ENCODE data around the gene FAM117B.

The FAM117B gene

GRCh38 chr2:202634556-202635427, at the start of gene FAM117B:
FAM117B (plus strand) TSS chr2:202634969; CDS start chr2:202635188, 219 bp downstream.
- DNase-seq: peak; percentile 98 to 99 (median 98)

DNA sequence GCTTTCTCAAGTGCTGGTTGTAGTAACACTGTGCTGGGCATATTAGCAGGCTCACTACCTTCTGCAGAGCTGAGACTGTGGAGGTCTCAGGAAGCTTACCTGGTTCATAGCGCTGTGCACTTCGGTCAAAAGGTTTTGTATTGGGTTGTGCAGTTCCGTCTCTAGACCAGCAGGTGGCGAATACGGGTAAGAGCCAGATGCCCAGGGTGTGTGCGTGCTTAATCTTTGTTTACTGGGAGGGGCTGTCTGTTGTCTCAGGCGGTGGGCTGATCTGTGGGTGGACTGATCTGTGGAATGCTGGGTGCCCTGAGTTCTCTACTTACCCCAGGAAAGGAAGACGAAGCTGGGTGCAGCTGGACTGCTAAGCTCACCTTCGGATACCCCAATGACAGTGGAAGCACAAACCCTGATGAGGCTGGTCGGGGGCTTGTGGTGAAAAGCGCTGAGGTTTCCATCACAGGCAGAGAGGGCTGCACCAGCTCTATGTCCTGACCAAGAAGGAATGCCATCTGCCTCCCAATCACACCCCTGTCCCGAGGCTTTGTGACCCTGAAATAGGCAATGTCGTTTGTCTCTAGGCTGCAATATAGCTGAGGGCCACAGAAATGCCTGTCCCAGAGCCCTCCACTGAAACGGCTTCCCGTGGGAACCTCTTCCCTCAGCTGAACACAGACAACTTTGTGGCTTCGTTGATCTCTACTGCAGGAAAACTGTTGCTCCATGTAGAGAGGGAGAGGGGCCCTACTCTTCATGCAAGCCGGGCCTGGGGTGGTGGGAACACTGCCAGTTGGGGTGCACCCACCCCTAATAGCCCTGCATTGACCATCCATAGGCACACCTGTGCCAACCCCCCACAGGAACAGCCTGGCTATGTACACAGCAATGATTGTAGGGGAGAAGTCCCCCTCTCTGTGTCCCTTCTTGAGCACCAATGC, 45.9 kb upstream of the FAM117B start:
- peak; percentile 83 to 88 (median 83) for DNase-seq

- DNase-seq: no peak
Observed at GRCh38 chr2:202589582-202589949, 45.2 kb upstream of the FAM117B start.

DNA sequence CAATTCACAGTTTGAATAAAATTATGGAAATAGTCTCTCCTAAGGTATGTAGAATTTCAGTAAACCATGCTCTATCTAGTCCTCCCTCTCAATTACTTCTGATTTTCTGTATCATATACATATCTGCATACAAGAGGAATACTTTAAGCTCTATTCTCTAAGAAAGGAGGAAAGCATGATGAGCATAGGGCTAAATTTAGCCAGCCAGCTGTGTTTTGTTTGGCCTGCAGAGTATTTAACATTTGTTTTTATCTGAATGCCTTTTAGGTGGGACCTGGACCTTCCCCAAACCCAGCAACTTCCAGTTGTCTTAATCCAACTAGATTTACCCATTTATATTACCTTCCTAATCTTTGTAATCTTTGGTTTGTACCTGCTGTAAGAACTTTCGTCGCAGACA, 42.2 kb upstream of the FAM117B start:
- no peak for DNase-seq

GRCh38 chr2:202599105-202599504, 35.7 kb upstream of the FAM117B start:
- DNase-seq: no peak

- DNase-seq: no peak
Observed at GRCh38 chr2:202599911-202600310, 34.9 kb upstream of the FAM117B start.

DNA sequence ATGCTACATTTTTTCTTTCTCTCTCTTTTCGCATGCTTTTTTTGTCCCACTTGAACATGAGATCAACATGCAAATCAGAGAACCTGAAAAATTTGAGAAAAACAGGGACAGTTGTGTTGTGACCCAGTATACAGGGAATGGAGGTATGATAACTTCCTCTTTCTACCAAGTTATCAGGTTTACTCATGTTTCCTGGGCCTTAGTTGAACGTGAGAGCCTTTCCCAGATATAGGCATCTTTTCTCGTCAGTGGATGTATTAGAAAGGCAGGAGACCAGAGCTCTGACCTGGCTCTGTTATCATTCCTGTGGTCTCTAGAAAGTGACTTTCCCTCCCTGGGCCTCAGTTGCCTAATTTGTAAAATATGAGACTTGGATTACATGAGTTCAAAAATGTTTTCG, 30.1 kb upstream of the FAM117B start:
- DNase-seq: no peak

DNA sequence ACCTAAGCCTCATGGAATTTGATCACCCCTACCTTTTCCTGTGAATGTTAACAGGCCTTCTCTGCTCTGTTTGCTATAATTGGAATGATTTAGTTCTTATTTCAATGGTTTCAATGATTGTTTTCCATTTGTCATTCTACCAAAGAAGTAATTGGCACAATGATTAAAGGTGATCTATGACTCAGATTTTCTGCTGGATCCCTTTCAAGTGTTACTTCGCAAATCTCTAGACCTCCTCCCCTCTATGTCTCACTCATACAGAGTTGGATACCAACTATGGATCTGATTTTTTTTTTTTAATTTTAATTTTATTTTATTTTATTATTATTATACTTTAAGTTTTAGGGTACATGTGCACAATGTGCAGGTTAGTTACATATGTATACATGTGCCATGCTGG, 29.6 kb upstream of the FAM117B start:
- no peak for DNase-seq

DNA sequence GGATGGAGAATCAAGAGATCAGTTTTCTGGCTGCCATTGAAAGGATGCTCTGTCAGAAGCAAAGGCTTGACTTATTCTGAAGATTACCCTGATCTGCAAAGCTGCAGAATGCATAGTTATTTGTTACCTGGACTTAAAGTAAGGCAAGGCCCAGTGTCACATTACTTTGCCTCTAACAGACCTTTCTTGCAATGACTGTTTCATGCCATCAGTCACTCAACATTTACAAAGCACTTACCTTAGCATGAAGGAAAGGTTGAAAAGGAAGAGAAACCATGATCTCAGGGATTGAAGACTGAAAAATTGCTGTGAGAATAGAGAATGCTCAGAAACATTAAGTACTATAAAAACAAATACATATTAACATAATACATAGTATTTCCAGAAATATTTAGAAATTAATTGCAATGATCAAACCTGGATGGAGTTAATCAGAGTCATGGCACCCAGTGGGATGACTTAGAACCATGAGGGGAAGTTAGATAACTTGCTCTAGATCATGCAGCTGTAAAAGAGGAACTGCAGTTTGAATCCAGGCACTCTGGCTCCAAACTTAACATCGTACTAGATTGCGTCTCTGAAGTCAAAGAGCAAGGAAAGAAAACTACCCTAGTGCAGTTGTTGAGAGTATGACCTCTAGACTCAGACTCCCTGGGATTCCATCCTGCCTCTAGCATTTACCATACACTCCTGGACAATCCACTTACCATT, 26.5 kb upstream of the FAM117B start:
- peak; percentile 64 to 79 (median 75) for DNase-seq

GRCh38 chr2:202609381-202610145, 25.2 kb upstream of the FAM117B start:
- peak; percentile 29 to 63 (median 55) for DNase-seq

DNA sequence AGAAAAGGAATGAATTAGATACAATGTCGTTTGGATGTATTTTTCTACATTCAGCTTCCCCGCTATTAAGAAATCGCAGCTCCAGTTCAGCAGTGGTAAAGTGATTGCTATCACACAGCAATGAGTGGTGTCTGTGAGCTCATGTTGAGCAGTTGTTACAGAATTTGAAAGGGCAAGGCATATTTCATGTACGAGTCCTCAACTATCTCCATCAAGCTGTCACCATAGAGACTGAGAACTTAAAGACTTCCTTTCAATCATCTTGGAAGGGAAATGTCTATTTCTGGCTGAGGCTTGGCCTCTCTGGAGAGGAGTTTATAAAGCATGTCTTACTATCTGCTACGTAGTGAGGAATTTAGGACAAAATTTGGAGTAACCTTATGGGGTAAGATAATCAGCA, 24.4 kb upstream of the FAM117B start:
- no peak for DNase-seq

GRCh38 chr2:202612145-202612544, 22.6 kb upstream of the FAM117B start:
- no peak for DNase-seq

GRCh38 chr2:202613479-202613878, 21.3 kb upstream of the FAM117B start:
- no peak for DNase-seq

DNA sequence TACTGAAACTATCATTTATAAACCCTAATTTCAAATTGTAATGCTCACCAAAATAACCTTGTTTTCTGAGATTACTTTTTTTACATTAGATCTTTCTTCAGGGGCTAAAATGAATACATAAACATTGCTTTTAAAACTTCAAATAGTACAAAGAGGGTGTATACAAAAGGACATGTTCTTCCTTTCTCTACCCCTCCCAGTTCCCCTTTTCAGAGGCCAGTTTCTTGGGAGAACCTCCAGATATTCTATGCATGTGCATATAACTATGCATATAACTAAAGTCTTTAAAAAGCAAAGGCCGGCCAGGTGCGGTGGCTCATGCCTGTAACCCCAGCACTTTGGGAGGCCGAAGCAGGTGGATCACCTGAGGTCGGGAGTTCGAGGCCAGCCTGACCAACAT, 10.6 kb upstream of the FAM117B start:
- DNase-seq: peak in 1 of 3 donors; percentile 24

- DNase-seq: no peak
Observed at GRCh38 chr2:202627042-202627441, 7.7 kb upstream of the FAM117B start.

GRCh38 chr2:202628646-202629198, 6.0 kb upstream of the FAM117B start:
- peak; percentile 45 to 66 (median 50) for DNase-seq

GRCh38 chr2:202632682-202633290, 2.0 kb upstream of the FAM117B start:
- DNase-seq: no peak

DNA sequence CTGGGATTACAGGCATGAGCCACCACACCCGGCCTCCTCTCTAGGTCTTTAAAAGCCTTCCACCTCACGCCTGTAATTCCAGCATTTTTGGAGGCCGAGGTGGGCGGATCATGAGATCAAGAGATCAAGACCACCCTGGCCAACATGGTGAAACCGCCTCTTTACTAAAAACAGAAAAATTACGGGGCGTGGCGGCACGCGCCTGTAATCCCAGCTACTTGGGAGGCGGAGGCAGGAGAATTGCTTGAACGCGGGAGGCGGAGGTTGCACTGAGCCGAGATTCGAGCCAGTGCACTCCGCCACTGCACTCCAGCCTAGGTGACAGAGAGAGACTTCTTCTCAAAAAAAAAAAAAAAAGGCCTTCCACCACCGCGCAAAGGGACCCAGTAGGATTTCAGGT, 1.3 kb upstream of the FAM117B start:
- no peak for DNase-seq

DNA sequence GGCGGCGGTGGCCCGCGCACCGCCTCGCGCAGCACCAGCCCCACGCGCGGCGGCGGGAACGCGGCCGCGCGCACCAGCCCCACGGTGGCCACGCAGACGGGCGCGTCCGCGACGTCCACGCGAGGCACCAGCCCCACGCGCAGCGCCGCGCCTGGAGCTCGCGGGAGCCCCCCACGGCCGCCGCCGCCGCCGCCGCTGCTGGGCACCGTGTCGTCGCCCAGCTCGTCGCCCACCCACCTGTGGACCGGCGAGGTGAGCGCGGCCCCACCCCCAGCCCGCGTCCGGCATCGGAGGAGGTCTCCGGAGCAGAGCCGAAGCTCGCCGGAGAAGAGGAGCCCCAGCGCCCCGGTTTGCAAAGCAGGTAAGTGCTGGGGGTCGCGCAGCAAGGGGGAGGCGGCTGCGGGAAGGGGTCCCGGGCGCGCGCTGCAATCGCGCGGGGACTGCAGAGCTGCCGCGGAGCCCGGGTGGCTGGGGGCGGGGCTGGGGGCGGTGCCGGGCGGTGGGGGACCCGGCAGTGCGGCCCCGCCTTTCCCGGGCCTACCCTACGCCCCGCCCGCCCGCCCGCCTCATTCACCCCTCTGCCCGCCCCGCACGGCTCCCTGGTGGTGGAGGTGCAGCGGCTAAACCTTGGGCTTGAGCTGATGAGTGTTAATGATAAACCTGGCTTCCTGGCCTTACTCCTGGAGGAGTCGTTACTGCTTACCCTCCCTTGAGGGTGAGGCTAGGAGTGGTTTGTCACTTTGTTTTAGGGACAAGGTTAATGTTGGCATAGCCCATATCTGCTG, 851 bp downstream of the FAM117B start:
- DNase-seq: peak; percentile 68 to 93 (median 86)

DNA sequence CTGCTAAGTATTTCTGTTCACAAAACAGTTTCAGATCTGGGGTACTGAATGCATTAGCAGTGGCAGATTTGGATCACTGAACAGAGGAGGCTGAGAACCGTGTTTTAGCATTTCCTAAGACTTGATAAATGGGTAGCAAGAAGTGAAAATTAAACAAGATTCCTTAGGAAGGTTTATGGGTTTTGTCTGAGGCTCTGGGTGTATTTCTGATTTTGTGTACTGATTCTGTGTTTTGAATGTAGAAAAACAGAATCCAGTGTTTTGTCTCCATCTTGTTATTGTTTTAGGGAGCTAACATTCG, 1.4 kb downstream of the FAM117B start:
- no peak for DNase-seq

- no peak for DNase-seq
Observed at GRCh38 chr2:202638721-202639120, 4.0 kb downstream of the FAM117B start.
